GM18498 (cell line): ENCODE measurements around the gene RMND5B.

ENCODE experiments used
- ATAC-seq: cut with Tn5 transposase; IDR thresholded peaks from one replicate; pipeline ENCODE4 v1.9.1; 2021; ENCODE audit warnings: mild to moderate bottlenecking, moderate library complexity; ENCODE audit not compliant: unreplicated experiment

Gene RMND5B

GRCh38 chr5:178199581-178200434 is 69.0 kb downstream of the RMND5B start:
- ATAC-seq = no peak
